Suprapubic skin (tissue), 4 donors: ENCODE data around the gene CACNB3. TPM values are rescaled to one million over a fixed set of nuclear protein-coding genes. Genes with fewer than 3 reads are reported as not detected.

Experiments
- DNase-seq, 2 donors: peaks; one replicate each; pipeline ENCODE4 v3.0.0-alpha.2; 2019; ENCODE audit warnings: low spot score in 2 of 2
- H3K27ac ChIP-seq: fragments of 200-600 bp; sonication (generic); one replicate; pipeline ENCODE4 v1.5.1; 2019
- H3K27me3 ChIP-seq: fragments of 200-600 bp; sonication (generic); one replicate; pipeline ENCODE4 v1.5.1; 2019
- H3K36me3 ChIP-seq: fragments of 200-600 bp; sonication (generic); one replicate; pipeline ENCODE4 v1.5.1; 2019
- H3K4me1 ChIP-seq: fragments of 200-600 bp; sonication (generic); one replicate; pipeline ENCODE4 v1.5.1; 2019
- H3K4me3 ChIP-seq: fragments of 200-600 bp; sonication (generic); one replicate; pipeline ENCODE4 v1.5.1; 2019; ENCODE audit warnings: mild to moderate bottlenecking
- H3K9me3 ChIP-seq: fragments of 200-600 bp; sonication (generic); one replicate; pipeline ENCODE4 v1.5.1; 2019
- CTCF ChIP-seq, 2 donors: fragments of 200-600 bp in 1 of 2; fragments of 450-650 bp in 1 of 2; sonication (generic) in 1 of 2; IDR thresholded peaks; one replicate each; pipeline ENCODE4 v1.5.1; 2016 to 2019; ENCODE audit warnings: antibody characterized with exemption in 2 of 2, mild to moderate bottlenecking in 1 of 2, moderate library complexity in 1 of 2
- EP300 ChIP-seq: sonication (generic); formaldehyde crosslinking; IDR thresholded peaks from one replicate; pipeline ENCODE4 v1.6.1; 2017; ENCODE audit warnings: antibody characterized with exemption
- POLR2A ChIP-seq, 2 donors: fragments of 450-650 bp; IDR thresholded peaks; one replicate each; pipeline ENCODE4 v1.6.1; 2017; ENCODE audit warnings: antibody characterized with exemption in 2 of 2, mild to moderate bottlenecking in 2 of 2, moderate library complexity in 2 of 2
- POLR2AphosphoS5 ChIP-seq, 3 donors: sonication (generic); formaldehyde crosslinking; IDR thresholded peaks; one replicate each; pipeline ENCODE4 v1.6.1; 2017; ENCODE audit warnings: antibody characterized with exemption in 3 of 3
- WGBS: methylation state at CpG from one replicate; pipeline ENCODE4 v1.1.5; 2018; 5-methylcytosine and 5-hydroxymethylcytosine counted together
- total RNA-seq, 4 donors: library from RNA; depleted of rRNA; stranded (reverse); fragments of >200 nt; gene quantifications; one replicate each; pipeline ENCODE4 v1.1.0, GENCODE V29; 2016

CACNB3 gene
- total RNA-seq, 4 donors from 2014 or later: 12.3 to 27.8 (median 17.3) TPM

DNA sequence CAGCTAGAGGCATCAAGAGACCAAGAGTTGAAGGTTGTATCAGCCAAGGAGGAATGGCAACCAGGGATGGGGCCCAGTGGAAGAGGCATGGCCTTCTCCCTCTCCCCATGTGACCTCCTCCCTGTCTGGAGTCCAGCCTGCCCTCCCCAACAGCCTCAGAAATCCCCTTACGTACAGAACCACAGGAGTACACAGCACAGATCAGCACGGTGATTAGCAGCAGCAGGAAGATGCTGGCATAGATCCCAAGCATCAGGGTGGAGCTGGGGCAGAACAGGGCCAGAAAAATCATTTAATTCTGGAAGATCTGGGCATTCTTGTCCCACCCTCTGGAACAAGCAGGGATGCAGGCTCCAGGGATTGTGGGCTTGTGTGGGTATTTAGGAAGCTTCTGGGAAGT, 43.8 kb upstream of the CACNB3 start:
- Histone ChIP-seq H3K27me3 (no peaks in the 10 kb centered on the region), H3K4me3 (no peak overlapping the region), H3K4me1 (peaks cover 3% of the 10 kb centered on the region), H3K27ac (no peak overlapping the region), H3K9me3 (no peaks in the 10 kb centered on the region), H3K36me3 (peaks cover 74% of the 10 kb centered on the region)
- TF ChIP-seq EP300 (no peak), POLR2A (IDR thresholded peaks at IDR 0.05) (no peak), CTCF (IDR thresholded peaks at IDR 0.05) (no peak), POLR2AphosphoS5 (IDR thresholded peaks at IDR 0.05) (no peak)
- 40% methylated on average over 2 of the region's 2 CpGs for WGBS
- no peak for DNase-seq

- Histone ChIP-seq H3K4me3 (no peak overlapping the region), H3K36me3 (peaks cover 72% of the 10 kb centered on the region), H3K4me1 (peaks cover 11% of the 10 kb centered on the region), H3K9me3 (no peaks in the 10 kb centered on the region), H3K27me3 (no peaks in the 10 kb centered on the region), H3K27ac (no peak overlapping the region)
- 91% methylated on average over 8 of the region's 8 CpGs for WGBS
- DNase-seq: no peak
- no peak for TF ChIP-seq CTCF (IDR thresholded peaks at IDR 0.05)
- no peak for TF ChIP-seq EP300
- TF ChIP-seq POLR2A (IDR thresholded peaks at IDR 0.05): no peak
- no peak for TF ChIP-seq POLR2AphosphoS5 (IDR thresholded peaks at IDR 0.05)
Observed at GRCh38 chr12:48775299-48775698, 43.0 kb upstream of the CACNB3 start.

- 89% methylated on average over 13 of the region's 29 CpGs for WGBS
Observed at GRCh38 chr12:48775991-48776649, 42.2 kb upstream of the CACNB3 start.

GRCh38 chr12:48776956-48777355, 41.3 kb upstream of the CACNB3 start:
- WGBS: 87% methylated on average over 3 of the region's 6 CpGs
- DNase-seq: no peak
- TF ChIP-seq CTCF (IDR thresholded peaks at IDR 0.05) (no peak), POLR2AphosphoS5 (IDR thresholded peaks at IDR 0.05) (no peak), POLR2A (IDR thresholded peaks at IDR 0.05) (no peak), EP300 (no peak)
- H3K9me3 ChIP-seq: no peaks in the 10 kb centered on the region
- H3K27ac ChIP-seq: no peak overlapping the region
- H3K36me3 ChIP-seq: peaks cover 55% of the 10 kb centered on the region
- H3K4me3 ChIP-seq: no peak overlapping the region
- H3K4me1 ChIP-seq: peaks cover 27% of the 10 kb centered on the region
- no peaks in the 10 kb centered on the region for H3K27me3 ChIP-seq

More at GRCh38 chr12:48775991-48776649, 42.2 kb upstream of the CACNB3 start:
- Histone ChIP-seq H3K4me3 (no peak overlapping the region), H3K9me3 (no peaks in the 10 kb centered on the region), H3K4me1 (peaks cover 19% of the 10 kb centered on the region), H3K27ac (no peak overlapping the region), H3K36me3 (peaks cover 64% of the 10 kb centered on the region), H3K27me3 (no peaks in the 10 kb centered on the region)
- no peak for TF ChIP-seq POLR2A (IDR thresholded peaks at IDR 0.05)
- TF ChIP-seq EP300: no peak
- TF ChIP-seq CTCF (IDR thresholded peaks at IDR 0.05): no peak
- TF ChIP-seq POLR2AphosphoS5 (IDR thresholded peaks at IDR 0.05): no peak
- DNase-seq: no peak

- Histone ChIP-seq H3K27me3 (no peaks in the 10 kb centered on the region), H3K36me3 (peaks cover 50% of the 10 kb centered on the region), H3K27ac (no peak overlapping the region), H3K4me1 (peaks cover 34% of the 10 kb centered on the region), H3K4me3 (no peak overlapping the region), H3K9me3 (no peaks in the 10 kb centered on the region)
- 89% methylated on average over 15 of the region's 16 CpGs for WGBS
- no peak for DNase-seq
- no peak for TF ChIP-seq POLR2AphosphoS5 (IDR thresholded peaks at IDR 0.05)
- TF ChIP-seq POLR2A (IDR thresholded peaks at IDR 0.05): no peak
- no peak for TF ChIP-seq CTCF (IDR thresholded peaks at IDR 0.05)
- no peak for TF ChIP-seq EP300
Observed at GRCh38 chr12:48777501-48778400, 40.5 kb upstream of the CACNB3 start.
